PC-9 (cell line): Measurements from ENCODE around the gene KRTAP5-10. TPM values are rescaled to one million over a fixed set of nuclear protein-coding genes. Genes with fewer than 3 reads are reported as not detected.
"Not testable (repeated sequence)": the region's sequence is repeated elsewhere in the genome, so short reads cannot be mapped to it uniquely, and the experiment has no call there.

Source experiments
- BruUV-seq: library from RNA; stranded (reverse); fragments of 400-500 nt; replicated peaks from 2 replicates; lab custom pipeline; 2021; lab: Mats Ljungman, UMichigan
- CTCF ChIA-PET: fragments of 300-600 bp; sonication (Branson Sonifier 250); formaldehyde crosslinking; loops from one replicate; lab custom pipeline; 2022; ENCODE audit warnings: antibody characterized with exemption; lab: Charles Lee
- POLR2A ChIA-PET: fragments of 300-600 bp; sonication (Branson Sonifier 250); formaldehyde crosslinking; loops from one replicate; lab custom pipeline; 2022; ENCODE audit warnings: antibody characterized with exemption; ENCODE audit not compliant: unreplicated experiment; lab: Charles Lee
- DNase-seq, 2 experiments: peaks; one replicate each; pipeline versions ENCODE4 v3.0.0 to v3.0.0-alpha.2; 2015 to 2022; ENCODE audit warnings: mixed read lengths in 1 of 2
- H2AFZ ChIP-seq: fragments of 200-600 bp; sonication (generic); 2 replicates; pipeline ENCODE4 v1.8.1; 2017; ENCODE audit warnings: antibody characterized with exemption
- H3F3A ChIP-seq: fragments of 200-600 bp; sonication (generic); 2 replicates; pipeline ENCODE4 v1.8.1; 2017; ENCODE audit warnings: antibody characterized with exemption, mild to moderate bottlenecking, low read depth; ENCODE audit not compliant: insufficient read depth
- H3K27ac ChIP-seq: fragments of 200-600 bp; sonication (generic); 2 replicates; pipeline ENCODE4 v1.6.1; 2016; ENCODE audit warnings: mixed run types
- H3K27me3 ChIP-seq: fragments of 200-600 bp; sonication (generic); 2 replicates; pipeline ENCODE4 v1.6.1; 2016; ENCODE audit warnings: low read depth, mixed run types; ENCODE audit not compliant: insufficient read depth
- H3K36me3 ChIP-seq: fragments of 200-600 bp; sonication (generic); 2 replicates; pipeline ENCODE4 v1.6.1; 2016; ENCODE audit warnings: low read depth, mixed run types
- H3K4me1 ChIP-seq: fragments of 200-600 bp; sonication (generic); replicated peaks from 2 replicates; pipeline ENCODE4 v1.6.1; 2016; ENCODE audit warnings: mixed run types; ENCODE audit not compliant: insufficient read depth
- H3K4me2 ChIP-seq: fragments of 200-600 bp; sonication (generic); 2 replicates; pipeline ENCODE4 v1.6.1; 2017; ENCODE audit warnings: mixed run types
- H3K4me3 ChIP-seq: fragments of 200-600 bp; sonication (generic); 2 replicates; pipeline ENCODE4 v1.6.1; 2016; ENCODE audit warnings: mixed run types
- H3K79me2 ChIP-seq: fragments of 200-600 bp; sonication (generic); 2 replicates; pipeline ENCODE4 v1.6.1; 2017; ENCODE audit warnings: low read depth, mixed run types
- H3K9me2 ChIP-seq: fragments of 200-600 bp; sonication (generic); 2 replicates; pipeline ENCODE4 v1.8.1; 2017; ENCODE audit warnings: mild to moderate bottlenecking; ENCODE audit not compliant: insufficient read depth
- H3K9me3 ChIP-seq: fragments of 200-600 bp; sonication (generic); 2 replicates; pipeline ENCODE4 v1.8.1; 2016; ENCODE audit warnings: low read depth; ENCODE audit not compliant: insufficient read depth
- H4K20me1 ChIP-seq: fragments of 200-600 bp; sonication (generic); 2 replicates; pipeline ENCODE4 v1.8.1; 2017; ENCODE audit not compliant: insufficient read depth
- EZH2 ChIP-seq: fragments of 200-600 bp; sonication (generic); IDR thresholded peaks from 2 replicates; pipeline ENCODE4 v1.8.0; 2017; ENCODE audit warnings: antibody characterized with exemption, low read depth
- intact Hi-C: fragments of 100-400 bp; cut with micrococcal nuclease; formaldehyde crosslinking; loops from one replicate; pipeline ENCODE4 v1.10.0; 2022; ENCODE audit not compliant: unreplicated experiment
- total RNA-seq: library from RNA; stranded (reverse); gene quantifications from 2 replicates; pipeline ENCODE4 v1.2.3, GENCODE V29; 2021
- TF ChIP-seq, protein P1 (sequence below): fragments of 200-600 bp; sonication (generic); conservative IDR thresholded peaks from 2 replicates; pipeline ENCODE4 v1.6.1; 2017; ENCODE audit warnings: mixed run types, antibody characterized with exemption, mild to moderate bottlenecking, moderate library complexity

KRTAP5-10 gene
- total RNA-seq, 1 experiment from 2014 or later, result not detected

DNA sequence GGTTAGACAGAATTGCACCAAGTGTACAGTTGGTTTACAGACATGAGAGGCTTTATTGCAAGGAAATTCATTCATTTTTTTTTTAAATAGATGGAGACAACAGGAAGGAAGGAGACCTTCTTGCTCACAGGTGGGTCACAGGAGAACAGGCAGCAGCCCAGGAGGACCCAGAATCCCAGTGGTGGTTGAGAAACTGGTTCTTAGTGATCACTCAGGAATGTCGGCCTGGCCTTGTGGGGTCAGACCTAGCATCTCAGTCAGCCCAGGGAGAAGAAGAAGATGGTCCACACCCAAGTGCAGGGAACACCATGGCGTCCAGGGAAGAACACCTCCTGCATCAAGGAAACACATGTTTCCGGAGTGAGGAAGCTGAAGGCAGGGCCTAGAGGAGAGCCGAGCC, 16.5 kb downstream of the KRTAP5-10 start:
- no TSS peak for BruUV-seq
- intact Hi-C loops, result loop anchor here (10.0 kb wide), 1 partner anchor 127 kb away; the partner anchor contains the start of gene NADSYN1
- CTCF ChIA-PET, result no interaction called here

DNA sequence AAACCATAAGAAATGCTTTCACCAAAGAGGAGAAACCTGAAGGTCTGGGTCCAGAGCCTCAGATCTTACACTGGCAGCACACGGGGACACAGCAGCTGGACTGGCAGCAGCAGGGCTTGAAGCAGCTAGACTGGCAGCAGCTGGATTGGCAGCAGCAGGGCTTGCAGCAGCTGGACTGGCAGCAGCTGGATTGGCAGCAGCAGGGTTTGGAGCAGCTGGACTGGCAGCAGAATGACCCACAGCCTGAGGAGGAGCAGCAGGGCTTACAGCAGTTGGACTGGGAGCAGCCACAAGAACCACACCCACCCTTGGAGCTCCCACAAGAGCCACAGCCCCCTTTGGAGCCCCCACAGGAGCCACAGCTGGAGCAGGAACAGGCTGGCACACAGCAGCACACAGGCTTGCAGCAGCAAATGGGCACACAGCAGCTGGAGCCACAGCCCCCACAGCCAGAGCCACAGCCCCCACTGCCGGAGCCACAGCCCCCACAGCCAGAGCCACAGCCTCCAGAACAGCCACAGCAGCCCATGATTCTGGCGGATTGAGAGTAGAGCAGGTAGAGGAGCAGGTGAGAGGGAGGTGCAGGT, 17.0 kb downstream of the KRTAP5-10 start, which contains the start of gene KRTAP5-11:
Gene KRTAP5-11, minus strand, starts transcription at position 567 of the 587 bp plus-strand sequence. Its CDS starts 38 bp downstream, at position 529.
- Histone ChIP-seq H3K79me2 (no peaks in the 10 kb centered on the region), H3K9me2 (no peaks in the 10 kb centered on the region), H2AFZ (no peak within 1 kb of the TSS), H3K9me3 (no peaks in the 10 kb centered on the region), H4K20me1 (no peaks in the 10 kb centered on the region), H3K4me1 (peaks cover 13% of the 10 kb centered on the region), H3K27me3 (peaks cover 9% of the 10 kb centered on the region), H3K36me3 (no peaks in the 10 kb centered on the region), H3K4me2 (no peak within 1 kb of the TSS), H3K4me3 (no peak within 1 kb of the TSS), H3K27ac (no peak within 1 kb of the TSS), H3F3A (peaks cover 8% of the 10 kb centered on the region)
- ChIA-PET CTCF (no interaction called here), POLR2A (interaction anchor here (0.6 kb wide), 1 partner anchor 149 kb away, joined by 3 read pairs; no protein-coding TSS in a partner anchor)
- no peak for TF ChIP-seq EZH2
- TF ChIP-seq, protein P1, sequence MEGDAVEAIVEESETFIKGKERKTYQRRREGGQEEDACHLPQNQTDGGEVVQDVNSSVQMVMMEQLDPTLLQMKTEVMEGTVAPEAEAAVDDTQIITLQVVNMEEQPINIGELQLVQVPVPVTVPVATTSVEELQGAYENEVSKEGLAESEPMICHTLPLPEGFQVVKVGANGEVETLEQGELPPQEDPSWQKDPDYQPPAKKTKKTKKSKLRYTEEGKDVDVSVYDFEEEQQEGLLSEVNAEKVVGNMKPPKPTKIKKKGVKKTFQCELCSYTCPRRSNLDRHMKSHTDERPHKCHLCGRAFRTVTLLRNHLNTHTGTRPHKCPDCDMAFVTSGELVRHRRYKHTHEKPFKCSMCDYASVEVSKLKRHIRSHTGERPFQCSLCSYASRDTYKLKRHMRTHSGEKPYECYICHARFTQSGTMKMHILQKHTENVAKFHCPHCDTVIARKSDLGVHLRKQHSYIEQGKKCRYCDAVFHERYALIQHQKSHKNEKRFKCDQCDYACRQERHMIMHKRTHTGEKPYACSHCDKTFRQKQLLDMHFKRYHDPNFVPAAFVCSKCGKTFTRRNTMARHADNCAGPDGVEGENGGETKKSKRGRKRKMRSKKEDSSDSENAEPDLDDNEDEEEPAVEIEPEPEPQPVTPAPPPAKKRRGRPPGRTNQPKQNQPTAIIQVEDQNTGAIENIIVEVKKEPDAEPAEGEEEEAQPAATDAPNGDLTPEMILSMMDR, result no peak
- BruUV-seq, result no TSS peak
- no peak for DNase-seq
- intact Hi-C loops, result loop anchor here (10.0 kb wide), 1 partner anchor 128 kb away; the partner anchor contains the start of gene NADSYN1

More for the DNA sequence above, 16.5 kb downstream of the KRTAP5-10 start:
- DNase-seq, result peak; percentile 37 to 61
- Histone ChIP-seq H2AFZ (no peak overlapping the region), H3K9me2 (no peaks in the 10 kb centered on the region), H3K27me3 (peaks cover 12% of the 10 kb centered on the region), H3K4me2 (no peak overlapping the region), H3K4me3 (no peak overlapping the region), H3F3A (peaks cover 8% of the 10 kb centered on the region), H3K36me3 (no peaks in the 10 kb centered on the region), H4K20me1 (no peaks in the 10 kb centered on the region), H3K27ac (no peak overlapping the region), H3K79me2 (no peaks in the 10 kb centered on the region), H3K4me1 (peaks cover 13% of the 10 kb centered on the region), H3K9me3 (no peaks in the 10 kb centered on the region)
- POLR2A ChIA-PET, result interaction anchor here (0.6 kb wide), 1 partner anchor 150 kb away, joined by 3 read pairs; no protein-coding TSS in a partner anchor
- no peak for TF ChIP-seq EZH2
- TF ChIP-seq, protein P1, result no peak

DNA sequence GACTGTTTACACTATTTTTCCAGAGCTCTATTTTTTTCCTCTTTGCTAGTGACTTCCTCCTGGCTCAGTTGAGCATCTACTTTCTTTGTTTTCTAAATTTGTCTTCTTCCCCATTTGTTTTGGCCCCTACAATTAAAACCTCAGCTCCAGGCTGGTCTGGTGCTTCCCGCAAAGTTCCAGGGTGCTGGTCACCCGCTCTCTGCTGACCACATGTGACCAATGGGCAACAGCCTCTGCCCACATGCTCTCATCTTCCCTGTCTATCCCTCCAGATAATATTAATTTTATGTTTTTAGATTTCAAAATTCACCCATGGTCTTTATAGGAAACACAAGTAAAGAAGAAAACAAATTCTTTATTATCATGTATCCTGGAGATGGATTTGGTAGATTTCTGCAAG, 17.6 kb downstream of the KRTAP5-10 start:
- H3K27ac ChIP-seq, H3K4me3 ChIP-seq, H3K9me2 ChIP-seq, CTCF ChIA-PET, H3K9me3 ChIP-seq, H3K4me2 ChIP-seq, H4K20me1 ChIP-seq, POLR2A ChIA-PET, DNase-seq, H2AFZ ChIP-seq, H3K27me3 ChIP-seq, H3F3A ChIP-seq, H3K79me2 ChIP-seq, H3K36me3 ChIP-seq, BruUV-seq: not testable (repeated sequence)
- intact Hi-C loops, result loop anchor here (10.0 kb wide), 1 partner anchor 128 kb away; the partner anchor contains the start of gene NADSYN1
- peaks cover 13% of the 10 kb centered on the region for H3K4me1 ChIP-seq

DNA sequence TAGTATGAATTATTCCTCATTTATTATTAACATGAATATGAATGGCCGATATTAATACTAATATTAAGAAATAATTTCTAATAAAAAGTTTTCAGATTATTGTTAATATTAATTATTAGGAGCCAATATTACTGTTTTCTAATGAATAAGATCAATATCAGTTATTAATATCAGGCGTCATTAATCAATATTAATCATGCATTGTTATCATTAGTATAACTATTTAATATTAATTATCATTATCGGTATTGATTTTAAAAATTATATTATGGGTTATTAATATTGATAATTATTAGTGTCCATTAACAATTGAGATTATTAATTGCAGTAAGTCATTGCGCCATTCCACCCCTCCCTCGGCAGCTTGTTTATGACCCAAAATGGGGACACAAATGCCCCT, 20.3 kb downstream of the KRTAP5-10 start:
- H3K27me3 ChIP-seq, H3K4me3 ChIP-seq, H3K36me3 ChIP-seq, DNase-seq, H3K9me2 ChIP-seq, H3K27ac ChIP-seq, H3K4me2 ChIP-seq, H4K20me1 ChIP-seq, POLR2A ChIA-PET, CTCF ChIA-PET, H2AFZ ChIP-seq, H3K9me3 ChIP-seq, H3K79me2 ChIP-seq, BruUV-seq: not testable (repeated sequence)
- intact Hi-C loops, result loop anchor here (10.0 kb wide), 1 partner anchor 131 kb away; the partner anchor contains the start of gene NADSYN1
- Histone ChIP-seq H3F3A (peaks cover 18% of the 10 kb centered on the region), H3K4me1 (peaks cover 22% of the 10 kb centered on the region)

DNA sequence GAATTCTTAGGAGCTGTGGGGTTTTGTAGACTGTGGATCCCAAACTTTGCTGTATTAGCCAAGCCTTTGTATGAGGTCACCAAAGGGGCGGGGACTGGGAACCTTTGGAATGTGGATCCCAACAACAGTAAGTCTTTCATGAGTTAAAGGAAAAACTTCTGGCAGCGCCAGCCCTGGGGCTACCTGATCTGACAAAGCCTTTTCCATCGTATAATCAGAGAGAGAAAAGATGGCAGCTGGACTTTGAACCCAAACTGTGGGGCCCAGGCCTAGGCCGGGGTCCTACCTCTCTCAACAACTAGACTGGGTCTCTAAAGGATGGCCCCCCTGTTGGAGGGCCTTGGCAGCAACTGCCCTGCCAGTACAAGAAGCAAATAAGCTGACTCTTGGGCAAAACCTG, 23.0 kb downstream of the KRTAP5-10 start:
- H3K36me3 ChIP-seq, H2AFZ ChIP-seq, H3K4me3 ChIP-seq, H3K79me2 ChIP-seq, BruUV-seq, H4K20me1 ChIP-seq, H3K9me2 ChIP-seq, POLR2A ChIA-PET, H3K9me3 ChIP-seq, H3K27me3 ChIP-seq, H3K27ac ChIP-seq: not testable (repeated sequence)
- Histone ChIP-seq H3K4me1 (peaks cover 13% of the 10 kb centered on the region), H3F3A (peaks cover 10% of the 10 kb centered on the region), H3K4me2 (0 out of 2 replicates have a peak overlapping the region, but pooled peaks have one; percentile 52)
- DNase-seq, result peak in 1 of 2 experiments; percentile 24
- intact Hi-C loops, result loop anchor here (2.0 to 10.0 kb wide), 2 partner anchors 134 to 290 kb away; partner anchors contain the start of gene NADSYN1
- CTCF ChIA-PET, result interaction anchor here (0.6 kb wide), 1 partner anchor 367 kb away, joined by 3 read pairs; no protein-coding TSS in a partner anchor
